GM18498 (cell line): ENCODE results near the gene KIF17.

Experiments
- ATAC-seq: cut with Tn5 transposase; IDR thresholded peaks from one replicate; pipeline ENCODE4 v1.9.1; 2021; ENCODE audit warnings: mild to moderate bottlenecking, moderate library complexity; ENCODE audit not compliant: unreplicated experiment

The KIF17 gene

GRCh38 chr1:20717452-20718342 lies at the start of gene KIF17:
Gene KIF17 (minus strand): TSS chr1:20718007. CDS start chr1:20717706, 301 bp downstream.
- ATAC-seq = no peak

GRCh38 chr1:20767271-20767670 lies 49.5 kb upstream of the KIF17 start:
- ATAC-seq = no peak

DNA sequence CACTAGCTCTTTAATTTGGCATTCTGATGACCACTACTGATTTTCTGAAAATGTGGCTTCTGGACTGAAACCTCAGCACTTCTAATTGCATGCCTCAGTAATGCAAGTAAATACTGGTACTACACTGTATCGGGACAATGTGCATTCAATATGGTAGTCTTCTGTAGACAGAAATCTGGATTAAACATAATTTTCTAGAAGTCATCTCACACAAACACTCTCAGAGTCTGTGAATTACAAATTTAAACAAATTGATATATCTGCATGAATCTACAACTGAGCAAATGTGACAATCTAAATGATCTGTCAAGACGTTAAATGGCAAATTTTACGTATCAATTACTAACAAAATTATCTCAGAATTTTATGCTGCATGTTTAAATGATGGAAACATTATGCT lies 45.6 kb upstream of the KIF17 start:
- no peak for ATAC-seq

DNA sequence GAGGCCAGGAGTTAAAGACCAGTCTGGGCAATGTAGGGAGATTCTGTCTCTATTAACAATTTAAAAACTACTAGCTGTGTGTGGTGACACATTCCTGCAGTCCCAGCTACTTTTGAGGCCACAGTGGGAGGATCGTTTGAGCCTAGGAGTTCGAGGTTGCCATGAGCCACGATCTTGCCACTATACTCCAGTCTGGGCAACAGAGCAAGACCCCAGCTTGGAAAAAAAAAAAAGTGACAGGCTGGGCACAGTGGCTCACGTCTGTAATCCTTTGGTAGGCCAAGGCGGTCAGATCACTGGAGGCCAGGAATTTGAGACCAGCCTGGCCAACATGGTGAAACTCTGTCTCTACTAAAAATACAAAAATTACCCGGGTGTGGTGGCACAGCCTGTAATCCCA lies 42.5 kb upstream of the KIF17 start:
- ATAC-seq = no peak

DNA sequence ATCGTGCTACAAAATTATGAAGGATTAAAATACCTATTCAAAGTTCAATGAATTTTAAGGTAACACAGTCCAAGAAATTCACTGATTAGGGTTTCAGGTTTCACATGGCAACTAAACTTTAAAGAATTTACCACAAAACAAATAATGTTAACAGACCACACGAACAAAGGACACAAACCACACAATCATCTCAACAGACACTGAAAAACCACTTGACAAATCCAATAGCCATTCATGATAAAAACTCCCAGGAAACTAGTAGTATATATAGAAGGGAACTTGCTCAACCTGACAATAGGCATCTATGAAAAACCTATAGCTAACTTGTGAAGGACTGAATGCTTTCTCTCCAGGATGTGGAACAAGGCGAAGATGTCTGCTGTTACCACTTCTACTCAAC lies 35.8 kb upstream of the KIF17 start:
- ATAC-seq = no peak

- no peak for ATAC-seq
These were observed 33.7 kb upstream of the KIF17 start for GRCh38 chr1:20751462-20751990.

- no peak for ATAC-seq
These were observed 24.9 kb upstream of the KIF17 start for GRCh38 chr1:20742671-20743070.

DNA sequence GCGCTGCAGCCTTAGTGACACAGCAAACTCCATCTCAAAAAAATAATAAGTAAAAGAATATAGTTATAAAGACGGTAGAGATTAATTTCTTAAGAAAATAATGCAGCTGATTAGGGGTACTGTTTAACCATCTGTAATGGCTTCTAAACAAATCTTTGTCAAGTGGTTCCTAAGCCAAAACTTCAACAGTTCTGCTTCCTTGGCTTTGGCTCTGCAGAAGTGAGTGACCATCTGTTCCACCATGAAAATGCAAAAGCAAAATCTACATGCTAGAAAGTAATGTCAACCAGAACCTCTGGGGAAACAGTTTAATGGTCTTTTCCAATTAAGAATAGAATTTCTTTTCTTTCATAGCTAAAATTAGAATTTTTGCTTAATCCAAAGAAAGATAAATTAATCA lies 23.0 kb upstream of the KIF17 start:
- no peak for ATAC-seq

- no peak for ATAC-seq
These were observed 21.4 kb upstream of the KIF17 start for GRCh38 chr1:20739225-20739624.

GRCh38 chr1:20735581-20736111 lies 17.8 kb upstream of the KIF17 start:
- no peak for ATAC-seq

- ATAC-seq = no peak
These were observed 15.7 kb upstream of the KIF17 start for GRCh38 chr1:20733360-20733975.

- peak; percentile 64 for ATAC-seq
These were observed 15.0 kb upstream of the KIF17 start, which contains the start of gene SH2D5 for GRCh38 chr1:20732588-20733359. Gene SH2D5 (minus strand): TSS chr1:20732703. CDS start chr1:20728044, 4,659 bp downstream.

GRCh38 chr1:20732071-20732587 lies 14.3 kb upstream of the KIF17 start:
- no peak for ATAC-seq

DNA sequence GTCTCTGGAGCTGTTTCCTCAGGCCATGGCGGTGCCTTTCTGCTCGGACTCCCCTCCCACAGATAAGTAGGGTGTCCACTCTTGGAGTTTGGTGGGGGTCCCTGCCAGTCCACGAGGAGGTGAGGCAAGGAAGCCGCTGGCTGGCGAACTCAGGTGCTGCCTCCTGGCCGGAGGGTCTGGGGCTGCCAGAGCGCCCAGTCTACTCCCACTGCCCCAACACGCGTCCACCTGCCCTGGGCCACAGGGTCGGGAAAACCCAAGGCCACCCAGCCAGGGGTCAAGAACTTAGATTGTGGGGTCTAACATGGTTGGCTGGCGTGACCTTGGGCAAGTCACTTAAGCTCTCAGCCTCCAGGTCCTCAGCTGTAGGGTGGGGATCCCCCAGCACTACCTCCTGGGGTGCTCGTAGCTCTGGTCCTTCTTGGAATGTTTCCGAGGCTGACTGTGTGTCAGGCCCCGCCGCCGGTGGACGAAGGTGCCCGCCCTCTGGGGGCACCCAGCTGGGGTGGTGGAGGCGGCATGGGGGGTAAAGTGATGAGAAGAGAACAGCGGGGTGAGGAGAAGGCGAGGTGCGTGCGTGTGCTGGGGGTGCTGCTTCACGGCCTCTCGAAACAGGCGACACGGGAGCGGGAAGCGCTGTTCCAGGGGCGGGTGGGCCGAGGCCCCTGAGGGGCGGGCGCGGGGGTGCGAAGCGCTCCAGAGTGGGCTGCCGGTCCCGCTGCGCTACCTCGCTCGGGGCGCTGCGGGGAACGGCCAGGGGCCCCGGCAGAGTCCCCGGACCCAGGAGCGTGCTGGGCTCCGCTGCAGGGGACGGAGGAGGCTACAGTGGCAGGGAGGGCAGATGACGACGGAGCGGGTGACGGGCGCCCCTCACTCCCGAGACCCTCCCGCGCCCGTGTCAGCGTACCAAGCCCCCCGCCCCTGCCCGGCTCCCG lies 13.5 kb upstream of the KIF17 start:
- no peak for ATAC-seq

GRCh38 chr1:20730690-20731056 lies 12.9 kb upstream of the KIF17 start:
- ATAC-seq = no peak

DNA sequence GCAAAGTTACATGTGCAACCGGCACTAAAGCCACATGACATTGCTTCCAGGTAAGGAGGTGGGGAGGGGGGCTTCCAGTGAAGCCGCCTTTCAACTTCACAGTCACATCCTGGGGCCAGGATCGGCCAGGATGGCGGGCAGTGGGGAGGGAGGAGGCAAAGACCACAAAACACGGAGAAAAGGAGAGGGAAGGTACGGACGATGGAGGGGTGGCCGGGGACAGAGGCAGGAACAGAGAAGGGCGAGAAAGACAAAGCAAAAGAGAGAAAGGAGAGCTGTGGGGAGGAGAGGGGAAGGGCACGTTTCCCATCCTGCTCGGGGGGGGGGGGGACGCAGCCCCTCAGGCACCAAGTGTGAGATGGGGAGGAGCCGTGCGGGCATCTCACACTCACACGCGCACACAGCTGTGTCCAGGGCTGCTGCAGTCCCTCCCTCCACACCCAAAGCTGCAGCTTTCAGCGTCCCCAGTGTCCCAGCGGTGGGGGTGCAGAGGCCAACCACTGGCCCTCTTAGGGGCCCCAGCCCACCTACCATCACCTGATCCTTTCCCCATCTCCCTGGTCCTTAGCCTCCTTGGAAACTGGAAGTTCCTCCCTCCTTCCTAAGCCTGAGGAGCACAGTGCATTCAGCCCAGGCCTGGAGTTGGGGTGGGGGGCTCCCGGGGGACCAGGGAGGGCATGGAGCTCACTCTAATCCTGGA lies 12.3 kb upstream of the KIF17 start:
- ATAC-seq = no peak

- ATAC-seq = no peak
These were observed 11.5 kb upstream of the KIF17 start for GRCh38 chr1:20729155-20729931.
